Fibroblast of villous mesenchyme (primary cell): ENCODE data around the gene BSN. TPM values are rescaled to one million over a fixed set of nuclear protein-coding genes. Genes with fewer than 3 reads are reported as not detected.

Source experiments
- DNase-seq: peaks from one replicate; pipeline ENCODE4 v3.0.0-alpha.2; 2010; ENCODE audit warnings: low read depth
- H3K4me3 ChIP-seq: 2 replicates; pipeline ENCODE4 v1.5.1; 2011; ENCODE audit warnings: low read depth, mild to moderate bottlenecking, low read length
- CTCF ChIP-seq: IDR thresholded peaks from 2 replicates; pipeline ENCODE4 v1.5.1; 2012; ENCODE audit warnings: low read depth, mild to moderate bottlenecking, low read length; ENCODE audit not compliant: insufficient read depth
- total RNA-seq: library from RNA; depleted of rRNA; stranded (reverse); fragments of >200 nt; gene quantifications from 2 replicates; pipeline ENCODE4 v1.2.3, GENCODE V29; 2012

Gene BSN
- total RNA-seq, 1 donor = under 0.01 TPM

- DNase-seq = no peak
- H3K4me3 ChIP-seq = no peak overlapping the region
- no peak for TF ChIP-seq CTCF
Measured at GRCh38 chr3:49644684-49645083, 90.4 kb downstream of the BSN start.

GRCh38 chr3:49646236-49646635, 92.0 kb downstream of the BSN start:
- no peak for TF ChIP-seq CTCF
- DNase-seq = no peak
- H3K4me3 ChIP-seq = no peak overlapping the region

DNA sequence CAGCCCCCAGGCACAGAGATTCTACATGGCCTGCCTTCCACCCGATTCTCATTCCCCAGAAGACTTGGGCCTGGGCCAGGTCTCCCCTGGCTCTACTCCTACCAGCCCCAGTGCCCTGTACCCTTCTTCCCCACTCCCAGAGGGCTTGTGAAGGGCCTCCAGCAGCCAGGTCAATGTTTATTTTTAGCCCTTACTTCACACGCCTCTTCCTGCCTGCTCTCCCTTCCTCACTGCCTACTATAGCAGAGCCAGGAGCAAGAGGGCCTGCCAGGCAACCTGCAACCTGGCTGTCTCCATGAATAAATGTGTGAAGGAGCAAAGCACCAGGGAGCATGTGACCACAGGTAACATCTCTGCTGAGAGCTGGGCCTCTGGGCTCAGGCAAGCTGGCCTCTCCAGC, 93.5 kb downstream of the BSN start:
- DNase-seq = no peak
- TF ChIP-seq CTCF = no peak
- H3K4me3 ChIP-seq = no peak overlapping the region

- H3K4me3 ChIP-seq = no peak overlapping the region
- no peak for TF ChIP-seq CTCF
- no peak for DNase-seq
Measured at GRCh38 chr3:49648354-49649019, 94.2 kb downstream of the BSN start.

DNA sequence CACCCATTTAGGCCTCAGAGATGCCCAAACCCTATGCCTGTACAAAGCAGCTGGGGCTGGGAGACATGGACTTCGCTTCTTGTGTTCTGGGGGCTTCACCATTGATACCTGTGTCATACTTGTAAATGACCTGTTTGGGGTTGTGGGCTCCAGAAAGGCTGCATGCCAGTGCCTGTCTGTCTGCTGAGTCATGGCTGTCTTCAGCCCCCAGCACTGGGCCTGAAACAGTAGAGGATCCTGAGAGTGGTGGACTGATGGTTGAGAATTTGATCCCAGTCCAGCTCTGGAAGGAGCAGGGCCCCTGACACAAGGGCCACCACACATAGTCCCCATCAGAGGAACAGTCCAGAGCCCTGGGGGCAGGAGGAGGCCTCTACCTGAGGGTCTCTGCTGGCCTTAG, 95.3 kb downstream of the BSN start:
- no peak overlapping the region for H3K4me3 ChIP-seq
- no peak for TF ChIP-seq CTCF
- DNase-seq = no peak

- DNase-seq = no peak
- H3K4me3 ChIP-seq = no peak overlapping the region
- no peak for TF ChIP-seq CTCF
Measured at GRCh38 chr3:49650177-49650576, 95.9 kb downstream of the BSN start.

DNA sequence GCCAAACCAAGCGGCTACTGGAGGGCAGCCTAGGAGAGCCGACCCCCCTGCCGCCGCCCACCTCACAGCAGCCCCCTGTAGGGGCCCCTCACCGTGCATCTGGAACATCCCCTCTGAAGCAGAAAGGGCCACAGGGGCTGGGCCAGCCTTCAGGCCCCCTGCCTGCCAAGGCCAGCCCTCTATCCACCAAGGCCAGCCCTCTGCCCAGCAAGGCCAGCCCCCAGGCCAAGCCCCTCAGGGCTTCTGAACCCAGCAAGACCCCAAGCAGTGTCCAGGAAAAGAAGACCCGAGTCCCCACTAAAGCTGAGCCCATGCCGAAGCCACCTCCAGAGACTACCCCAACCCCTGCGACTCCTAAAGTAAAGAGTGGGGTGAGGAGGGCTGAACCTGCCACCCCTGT, 96.4 kb downstream of the BSN start:
- TF ChIP-seq CTCF = no peak
- H3K4me3 ChIP-seq = no peak overlapping the region
- DNase-seq = no peak
